NCI-H1092 (cell line): ENCODE measurements around the gene PAK5.

Source experiments
- DNase-seq: peaks from one replicate; lab custom pipeline; 2025; lab: John Stamatoyannopoulos, UW

The PAK5 gene

DNA sequence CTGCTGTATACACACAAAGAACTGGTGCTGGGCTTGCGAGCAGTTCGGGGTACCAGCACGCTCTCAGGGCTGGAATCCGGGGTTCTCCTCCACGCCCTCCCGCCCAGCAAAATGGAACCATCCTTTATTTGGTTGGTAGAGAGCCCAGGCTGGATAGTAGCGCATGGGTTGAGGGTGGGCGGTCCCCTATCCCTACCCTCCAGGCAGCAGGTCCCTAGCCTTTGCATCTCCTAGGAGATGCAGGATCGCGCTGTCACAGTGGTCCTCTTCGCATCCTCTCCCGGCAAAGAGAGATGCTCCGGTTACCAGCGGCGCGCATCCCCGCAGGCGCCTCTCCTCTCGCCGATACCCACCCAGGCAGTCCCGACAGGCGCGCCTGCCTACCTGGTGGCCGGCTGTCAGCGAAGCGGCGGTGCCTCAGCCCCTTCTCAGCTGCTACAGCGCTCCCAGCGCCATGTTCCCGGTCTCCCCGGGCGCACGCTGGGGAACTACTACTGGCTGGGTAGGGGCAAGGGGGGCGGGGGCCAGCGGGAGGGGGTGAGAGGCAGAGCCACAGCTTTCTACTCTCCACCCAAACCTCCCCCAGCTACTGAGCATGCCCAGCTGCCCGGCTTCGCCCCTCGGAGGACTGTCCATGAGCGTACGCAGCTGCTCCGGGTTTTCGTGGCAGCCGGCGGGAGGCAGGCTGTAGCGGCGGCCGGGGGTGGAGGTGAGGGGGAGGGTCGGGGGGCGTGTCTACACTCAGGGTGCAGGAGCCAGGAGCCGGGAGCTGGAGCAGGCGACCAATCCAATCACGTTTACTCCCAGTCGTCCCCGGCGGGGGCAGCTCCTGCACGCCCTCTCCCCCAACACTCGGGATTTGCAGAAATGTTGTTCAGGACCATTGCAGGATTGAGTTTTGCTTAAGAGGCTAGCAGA, at the start of gene PAK5:
Gene PAK5 (minus strand): TSS at position 699 of the 918 bp plus-strand sequence. CDS start 194,748 bp downstream, outside the sequence.
- DNase-seq = peak; percentile 93

DNA sequence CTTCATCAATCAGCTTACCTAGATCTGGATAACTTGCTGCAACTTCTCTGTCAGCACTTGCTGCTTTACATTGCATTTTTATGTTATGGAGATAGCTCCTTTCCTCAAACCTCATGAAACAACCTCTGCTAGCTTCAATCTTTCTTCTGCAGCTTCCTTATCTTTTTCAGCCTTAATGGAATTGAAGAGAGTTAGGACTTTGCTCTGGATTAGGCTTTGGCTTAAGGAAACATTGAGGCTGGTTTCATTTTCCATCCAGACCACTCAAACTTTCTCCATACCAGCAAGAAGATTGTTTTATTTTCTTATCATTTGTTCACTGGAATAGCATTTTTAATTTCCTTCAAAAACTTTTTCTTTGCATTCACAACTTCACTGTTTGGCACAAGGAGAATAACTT, 48.8 kb upstream of the PAK5 start:
- no peak for DNase-seq

DNA sequence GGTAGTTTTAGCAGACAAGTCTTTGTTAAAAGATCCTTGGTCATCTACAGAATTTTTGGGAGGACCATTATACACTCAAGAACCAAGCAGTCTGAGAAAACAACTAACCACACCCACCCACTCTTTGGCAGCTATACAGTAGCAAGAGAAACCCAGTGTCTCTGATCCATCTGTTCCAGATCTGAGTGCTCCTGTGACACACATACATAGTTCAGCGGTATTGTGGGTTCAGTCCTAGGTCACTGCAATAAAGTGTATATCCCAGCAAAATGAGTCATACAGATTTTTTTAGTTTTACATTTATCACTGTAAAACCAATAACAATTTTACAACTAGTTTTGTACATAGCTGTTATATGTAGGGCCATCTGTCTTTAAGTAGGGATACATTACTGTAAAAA, 47.4 kb upstream of the PAK5 start:
- DNase-seq = no peak

- no peak for DNase-seq
These were observed 45.8 kb upstream of the PAK5 start for GRCh38 chr20:9884666-9885065.

- DNase-seq = no peak
These were observed 45.2 kb upstream of the PAK5 start for GRCh38 chr20:9884061-9884460.

DNA sequence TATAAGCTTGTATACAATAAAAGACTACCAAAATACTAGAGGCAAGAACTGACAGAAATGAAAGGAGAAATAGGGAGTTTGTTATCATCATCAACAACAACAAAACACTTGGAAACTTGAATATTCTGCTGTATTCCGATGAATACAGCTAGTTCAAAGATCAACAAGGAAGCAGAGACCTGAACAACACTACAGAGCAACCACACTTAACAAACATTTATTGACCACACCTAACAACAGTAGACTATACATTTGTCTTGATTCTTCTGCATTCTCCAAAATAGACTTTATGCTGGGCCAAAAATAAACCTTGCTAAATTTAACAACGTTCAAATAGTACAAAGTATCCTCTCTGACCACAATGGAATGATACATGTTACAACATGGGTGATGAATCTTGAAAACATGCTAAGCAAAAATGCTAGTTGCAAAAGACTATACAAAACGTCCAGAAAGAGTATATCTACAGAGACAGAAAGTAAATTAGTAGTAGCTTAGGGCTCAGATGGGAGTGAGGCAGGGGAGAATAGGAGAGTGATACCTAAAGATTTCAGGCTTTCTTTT, 39.1 kb upstream of the PAK5 start:
- DNase-seq = no peak

- DNase-seq = no peak
These were observed 28.5 kb upstream of the PAK5 start for GRCh38 chr20:9867196-9867980.

GRCh38 chr20:9852566-9852965, 13.7 kb upstream of the PAK5 start:
- no peak for DNase-seq

DNA sequence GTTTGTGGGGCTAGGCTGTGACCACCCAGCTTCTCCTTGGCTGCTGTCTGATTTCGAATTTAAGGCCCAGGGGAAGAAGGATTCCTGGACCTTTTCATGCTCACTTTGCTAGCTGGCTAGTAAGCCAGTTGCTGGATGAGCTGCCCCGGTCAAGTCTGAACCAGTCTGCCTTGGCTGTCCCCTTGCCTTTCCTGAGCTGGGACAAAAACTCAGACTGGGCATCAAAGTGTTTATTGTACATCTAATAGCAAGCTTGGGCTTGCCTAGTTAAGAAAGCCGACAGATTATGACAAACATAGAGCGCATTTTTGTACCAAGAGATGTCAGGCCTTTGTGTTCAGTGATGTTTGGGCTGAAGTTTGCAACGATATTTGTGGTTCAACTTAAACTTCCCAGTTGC, 750 bp upstream of the PAK5 start:
- DNase-seq = no peak

DNA sequence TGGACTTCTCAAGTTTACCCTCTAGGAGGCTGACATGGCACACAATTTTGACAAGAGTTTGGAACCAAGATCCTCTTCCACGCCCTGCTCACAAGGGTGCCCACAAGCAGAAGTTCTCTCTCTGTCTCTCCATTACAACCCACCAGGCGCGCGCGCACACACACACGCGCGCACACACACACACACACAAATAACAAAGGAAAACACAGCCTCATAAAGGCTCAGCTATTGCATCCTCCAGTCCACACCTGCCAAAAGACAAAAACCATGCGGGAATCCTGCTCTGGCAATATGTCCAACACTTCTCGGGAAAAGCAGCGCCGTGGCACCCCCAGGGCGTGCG, 870 bp downstream of the PAK5 start:
- peak; percentile 36 for DNase-seq

- DNase-seq = peak; percentile 36
These were observed 1.2 kb downstream of the PAK5 start for GRCh38 chr20:9837634-9838033.

DNA sequence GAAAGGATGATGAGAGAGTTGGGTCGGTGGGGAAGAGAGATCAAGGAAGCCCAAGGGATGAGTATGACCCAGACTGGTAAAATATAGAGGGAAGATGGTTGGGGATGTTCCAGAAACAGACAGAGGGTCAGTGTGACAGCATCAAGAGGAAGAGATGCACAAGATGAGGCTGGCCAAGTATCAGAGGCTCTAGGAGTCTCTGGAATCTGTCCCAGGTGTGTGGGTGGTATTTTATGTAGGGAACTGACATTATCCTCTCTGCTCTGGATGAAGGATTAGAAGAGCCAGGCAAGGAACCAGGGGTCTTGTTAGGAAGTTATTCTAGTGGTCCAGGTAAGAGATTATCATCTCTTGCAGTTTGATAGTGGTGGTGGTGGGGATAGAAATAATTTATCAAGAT, 3.6 kb downstream of the PAK5 start:
- no peak for DNase-seq

- DNase-seq = no peak
These were observed 7.8 kb downstream of the PAK5 start for GRCh38 chr20:9831032-9831431.

DNA sequence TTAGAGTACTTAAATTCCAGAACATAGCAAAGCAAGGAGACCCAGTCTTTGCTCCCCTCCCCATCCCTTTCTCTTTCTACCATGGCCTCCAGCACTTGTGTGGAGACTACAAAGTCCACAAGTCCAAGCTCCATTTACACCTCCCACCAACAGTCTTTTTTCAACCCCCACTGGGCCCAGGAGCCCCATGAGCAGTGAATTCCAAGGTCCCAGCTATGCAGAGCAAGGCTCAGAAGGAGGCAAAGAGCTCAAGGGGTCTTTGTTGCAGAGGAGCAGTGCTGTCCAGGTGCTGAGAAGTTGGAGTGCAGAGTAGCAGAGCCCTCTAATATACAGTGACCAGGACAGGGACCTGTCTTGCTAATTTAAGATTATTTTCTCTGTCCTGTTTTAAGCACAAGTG, 9.0 kb downstream of the PAK5 start:
- no peak for DNase-seq

- no peak for DNase-seq
These were observed 21.2 kb downstream of the PAK5 start for GRCh38 chr20:9817654-9818053.

- no peak for DNase-seq
These were observed 23.2 kb downstream of the PAK5 start for GRCh38 chr20:9815632-9816031.

DNA sequence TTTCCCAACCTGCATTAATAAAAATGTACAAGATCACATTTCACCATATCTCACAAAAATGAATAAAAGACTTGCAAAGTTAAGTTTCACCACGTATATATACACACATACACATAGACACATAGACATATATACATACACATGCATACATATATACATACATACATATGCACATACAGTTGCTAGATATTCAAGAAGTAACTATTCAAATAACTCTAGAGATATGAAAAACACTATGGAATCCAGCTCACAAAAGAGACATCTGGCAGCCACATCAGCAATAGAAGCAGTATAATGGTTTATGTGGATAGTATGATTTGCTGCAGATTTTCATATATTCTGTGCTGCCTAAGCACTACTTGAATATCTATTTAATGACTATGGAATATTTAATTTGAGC, 28.1 kb downstream of the PAK5 start:
- DNase-seq = no peak

DNA sequence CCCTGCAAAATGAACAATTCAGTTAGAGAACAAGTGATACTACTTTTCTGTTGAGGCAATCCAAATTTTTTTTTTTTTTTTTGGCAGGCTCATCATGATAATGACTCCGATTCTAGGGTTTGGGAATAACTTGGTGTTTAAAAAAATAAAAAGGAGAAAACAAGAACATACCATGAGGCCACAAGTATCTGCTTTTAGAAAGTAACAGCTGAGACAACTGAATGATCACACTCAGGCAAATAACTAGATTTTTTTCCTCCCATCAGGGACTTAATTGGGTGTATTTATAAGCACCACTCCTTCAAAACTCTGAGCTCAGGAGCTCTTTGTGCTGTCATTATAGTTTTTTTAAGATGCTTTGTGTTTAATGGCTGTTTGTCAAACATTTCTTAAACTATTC, 29.6 kb downstream of the PAK5 start:
- no peak for DNase-seq

GRCh38 chr20:9808166-9808565, 30.7 kb downstream of the PAK5 start:
- DNase-seq = no peak

DNA sequence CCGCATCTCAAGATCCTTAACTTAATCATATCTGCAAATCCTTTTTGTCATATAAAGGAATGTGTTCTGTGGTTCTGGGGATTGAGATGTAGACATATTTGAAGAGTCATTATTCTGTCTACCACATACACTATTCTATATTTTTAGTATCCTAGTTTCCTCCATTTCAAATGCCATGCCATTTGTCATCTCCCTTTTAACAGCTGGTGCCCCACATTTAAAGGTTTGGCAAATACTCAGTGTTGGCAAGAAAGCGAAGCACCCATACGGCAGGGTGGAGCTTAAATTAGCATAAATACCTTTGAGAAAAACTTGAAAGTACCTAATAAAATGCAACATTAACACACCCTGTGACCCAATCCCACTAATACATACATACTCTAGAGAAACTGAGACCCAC, 31.7 kb downstream of the PAK5 start:
- DNase-seq = no peak

- no peak for DNase-seq
These were observed 38.5 kb downstream of the PAK5 start for GRCh38 chr20:9800421-9800820.

- no peak for DNase-seq
These were observed 44.0 kb downstream of the PAK5 start for GRCh38 chr20:9794831-9795230.

DNA sequence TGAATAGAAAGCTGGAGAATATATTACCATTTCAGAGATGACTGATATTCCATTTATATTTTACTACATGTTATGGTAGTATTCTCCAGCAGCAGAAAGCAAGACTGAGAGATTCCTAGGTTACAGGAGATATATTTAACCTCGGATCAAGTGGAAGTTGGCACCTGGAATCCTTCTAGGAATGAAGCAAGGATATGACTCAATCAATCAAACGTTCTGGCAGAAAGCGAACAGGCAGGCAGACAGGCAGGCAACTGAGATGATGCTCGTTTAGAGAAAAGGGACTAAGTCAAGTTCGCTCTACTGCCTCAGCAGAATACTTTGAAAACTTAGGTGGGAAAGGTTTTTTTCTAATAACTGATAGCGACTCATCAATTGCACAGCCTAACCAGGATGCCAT, 46.2 kb downstream of the PAK5 start:
- DNase-seq = no peak
